Adrenal gland (tissue), 12 donors: Measurements from ENCODE around the gene NXF1. TPM values are rescaled to one million over a fixed set of nuclear protein-coding genes. Genes with fewer than 3 reads are reported as not detected.
"Not testable (repeated sequence)": the region's sequence is repeated elsewhere in the genome, so short reads cannot be mapped to it uniquely, and the experiment has no call there.

Experiments
- DNase-seq, 7 donors: peaks; one replicate each; pipeline ENCODE4 v3.0.0-alpha.2; 2019 to 2020
- H3K27ac ChIP-seq, 5 donors: fragments of 200-600 bp; sonication (generic) in 4 of 5; 1 replicate in 3 of 5; 2 replicates in 2 of 5; pipeline versions ENCODE4 v1.5.1 to v1.8.0; 2016 to 2020; ENCODE audit warnings: mild to moderate bottlenecking in 1 of 5
- H3K27me3 ChIP-seq: fragments of 200-600 bp; 2 replicates; pipeline ENCODE4 v1.8.0; 2021
- H3K36me3 ChIP-seq, 2 donors: fragments of 200-600 bp; replicated peaks in 1 of 2; 1 replicate in 1 of 2; 2 replicates in 1 of 2; pipeline versions ENCODE4 v1.5.1 to v1.8.0; 2018 to 2022
- H3K4me1 ChIP-seq, 2 donors: fragments of 200-600 bp; replicated peaks in 1 of 2; 1 replicate in 1 of 2; 2 replicates in 1 of 2; pipeline versions ENCODE4 v1.5.1 to v1.8.0; 2018 to 2021
- H3K4me3 ChIP-seq, 4 donors: fragments of 200-600 bp; sonication (generic) in 3 of 4; one replicate each; pipeline ENCODE4 v1.5.1; 2016 to 2018
- H3K9me3 ChIP-seq, 3 donors: fragments of 200-600 bp; sonication (generic) in 1 of 3; replicated peaks in 1 of 3; 1 replicate in 2 of 3; 2 replicates in 1 of 3; pipeline versions ENCODE4 v1.5.1 to v1.8.0; 2016 to 2021
- POLR2A ChIP-seq, 2 donors: fragments of 450-650 bp; IDR thresholded peaks; one replicate each; pipeline ENCODE4 v1.6.1; 2017; ENCODE audit warnings: antibody characterized with exemption in 2 of 2, mild to moderate bottlenecking in 2 of 2, moderate library complexity in 1 of 2
- WGBS, 4 donors: extraction: QIAGEN DNeasy Blood & Tissue Kit in 2 of 4; methylation state at CpG; one replicate each; pipeline versions ENCODE4 v1.1.5 to v1.1.7; 2013 to 2017; 5-methylcytosine and 5-hydroxymethylcytosine counted together
- intact Hi-C, 2 donors: fragments of 100-400 bp; cut with DNase I; formaldehyde crosslinking; loops; one replicate each; pipeline versions ENCODE4 v1.14.1 to v1.15.0; 2022 to 2023
- polyA plus RNA-seq, 3 donors: library from polyadenylated mRNA; stranded (reverse); fragments of 200-250 nt in 2 of 3; fragments of 350-450 nt in 1 of 3; fragmentation: Illumina TruSeq in 1 of 3; extraction: RNeasy Lipid Tissue Mini Kit (QIAGEN cat#74804) in 1 of 3; gene quantifications; one replicate each; pipeline ENCODE4 v1.2.3, GENCODE V29; 2013 to 2014
- total RNA-seq, 9 donors: library from RNA; depleted of rRNA in 4 of 9; stranded (reverse); fragments of >200 nt in 4 of 9; fragments of 120-200 nt in 1 of 9; fragmentation: NEBNext Ultra II Directional in 1 of 9; extraction: Animal tissue kit (Norgen Biotek cat#: 25700) in 1 of 9; gene quantifications; one replicate each; pipeline versions ENCODE4 v1.1.0 to v1.2.4, GENCODE V29; 2013 to 2023
- TF ChIP-seq, protein P1 (sequence below), 6 experiments: fragments of 450-650 bp in 4 of 6; fragments of 200-600 bp in 2 of 6; sonication (generic) in 1 of 6; IDR thresholded peaks; 1 replicate in 5 of 6; 2 replicates in 1 of 6; pipeline versions ENCODE4 v1.5.1 to v1.8.0; 2016 to 2021; ENCODE audit warnings: antibody characterized with exemption in 6 of 6, mild to moderate bottlenecking in 2 of 6, moderate library complexity in 1 of 6
- donor health status: healthy with polysubstance abuse.
- donor health status: Bipolar disorder and iron deficiency.
- donor health status: DM: yes; HTN: yes; CAD: no.
- donor health status: DM: no; HTN: no; CAD: no.
- donor health status: DM: no; HTN: no; CAD: no.
- donor health status: DM: yes; HTN: yes; CAD: no.

The NXF1 gene
- total and polyA plus RNA-seq, 12 donors: 32.8 to 274 (median 79.4) TPM

DNA sequence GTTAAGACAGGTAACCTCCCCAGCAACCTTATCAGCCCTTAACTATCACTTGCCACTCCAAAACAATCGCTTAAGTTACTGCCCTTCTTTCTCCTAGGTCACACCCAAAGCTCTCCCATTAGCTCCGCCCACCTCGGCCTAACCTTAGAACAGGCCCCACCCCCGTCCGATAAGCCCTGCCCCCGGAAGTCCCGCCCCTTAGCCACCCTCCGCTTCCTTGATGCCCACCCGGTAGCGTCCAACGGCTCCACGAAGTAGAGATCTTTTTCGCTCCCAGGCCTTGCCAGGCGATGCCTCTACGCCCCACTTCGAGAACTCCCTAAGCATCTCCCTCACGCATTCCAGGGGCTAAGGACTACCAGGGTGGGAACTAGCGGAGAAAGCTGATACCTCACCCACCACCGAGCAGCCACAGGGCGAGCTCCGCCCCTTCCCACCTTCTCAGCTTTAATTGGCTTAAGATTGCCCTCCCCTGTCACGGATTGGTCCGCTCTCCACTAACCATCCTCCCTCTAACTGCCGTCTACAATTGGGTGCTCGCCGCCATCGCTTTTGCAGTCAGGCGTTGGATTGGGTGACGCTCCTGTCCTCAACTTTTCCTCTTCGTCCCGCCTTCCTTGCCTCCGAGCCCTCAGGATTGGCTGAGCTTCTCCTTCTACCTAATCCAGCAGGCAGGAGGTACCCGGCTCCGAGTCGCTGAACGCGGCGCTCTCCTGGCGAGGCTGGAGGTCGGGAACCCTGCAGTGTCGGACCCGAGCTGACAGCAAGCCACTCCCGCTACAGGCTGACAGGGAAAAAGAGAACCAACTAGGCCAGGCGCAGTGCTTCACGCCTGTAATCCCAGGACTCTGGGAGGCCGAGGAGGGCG, 51.3 kb downstream of the NXF1 start, which contains the start of gene ZBTB3:
Gene ZBTB3, minus strand, starts transcription at position 425 of the 868 bp plus-strand sequence. CDS start 496 bp downstream, outside the sequence.
- intact Hi-C loops: no loop called here
- no peaks in the 10 kb centered on the region for H3K9me3 ChIP-seq
- H3K4me1 ChIP-seq: peaks cover 5 to 16% of the 10 kb centered on the region in 2 donors
- 1% methylated on average over 44 to 47 of the region's 47 CpGs for WGBS, 4 donors
- H3K27me3 ChIP-seq: no peaks in the 10 kb centered on the region
- DNase-seq: peak; percentile 96 to 99 (median 99)
- peak within 1 kb of the TSS in 3 of 4 donors; percentile 68 to 83 (median 80) for H3K4me3 ChIP-seq
- peak within 1 kb of the TSS; percentile 87 to 97 (median 91) for H3K27ac ChIP-seq
- peaks cover 0 to 11% of the 10 kb centered on the region in 2 donors for H3K36me3 ChIP-seq
- TF ChIP-seq, protein P1, sequence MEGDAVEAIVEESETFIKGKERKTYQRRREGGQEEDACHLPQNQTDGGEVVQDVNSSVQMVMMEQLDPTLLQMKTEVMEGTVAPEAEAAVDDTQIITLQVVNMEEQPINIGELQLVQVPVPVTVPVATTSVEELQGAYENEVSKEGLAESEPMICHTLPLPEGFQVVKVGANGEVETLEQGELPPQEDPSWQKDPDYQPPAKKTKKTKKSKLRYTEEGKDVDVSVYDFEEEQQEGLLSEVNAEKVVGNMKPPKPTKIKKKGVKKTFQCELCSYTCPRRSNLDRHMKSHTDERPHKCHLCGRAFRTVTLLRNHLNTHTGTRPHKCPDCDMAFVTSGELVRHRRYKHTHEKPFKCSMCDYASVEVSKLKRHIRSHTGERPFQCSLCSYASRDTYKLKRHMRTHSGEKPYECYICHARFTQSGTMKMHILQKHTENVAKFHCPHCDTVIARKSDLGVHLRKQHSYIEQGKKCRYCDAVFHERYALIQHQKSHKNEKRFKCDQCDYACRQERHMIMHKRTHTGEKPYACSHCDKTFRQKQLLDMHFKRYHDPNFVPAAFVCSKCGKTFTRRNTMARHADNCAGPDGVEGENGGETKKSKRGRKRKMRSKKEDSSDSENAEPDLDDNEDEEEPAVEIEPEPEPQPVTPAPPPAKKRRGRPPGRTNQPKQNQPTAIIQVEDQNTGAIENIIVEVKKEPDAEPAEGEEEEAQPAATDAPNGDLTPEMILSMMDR (IDR thresholded peaks at IDR 0.05): peak in 3 of 6 experiments; percentile 24 to 43 (median 36)
- TF ChIP-seq POLR2A (IDR thresholded peaks at IDR 0.05): peak; percentile 41 to 82

DNA sequence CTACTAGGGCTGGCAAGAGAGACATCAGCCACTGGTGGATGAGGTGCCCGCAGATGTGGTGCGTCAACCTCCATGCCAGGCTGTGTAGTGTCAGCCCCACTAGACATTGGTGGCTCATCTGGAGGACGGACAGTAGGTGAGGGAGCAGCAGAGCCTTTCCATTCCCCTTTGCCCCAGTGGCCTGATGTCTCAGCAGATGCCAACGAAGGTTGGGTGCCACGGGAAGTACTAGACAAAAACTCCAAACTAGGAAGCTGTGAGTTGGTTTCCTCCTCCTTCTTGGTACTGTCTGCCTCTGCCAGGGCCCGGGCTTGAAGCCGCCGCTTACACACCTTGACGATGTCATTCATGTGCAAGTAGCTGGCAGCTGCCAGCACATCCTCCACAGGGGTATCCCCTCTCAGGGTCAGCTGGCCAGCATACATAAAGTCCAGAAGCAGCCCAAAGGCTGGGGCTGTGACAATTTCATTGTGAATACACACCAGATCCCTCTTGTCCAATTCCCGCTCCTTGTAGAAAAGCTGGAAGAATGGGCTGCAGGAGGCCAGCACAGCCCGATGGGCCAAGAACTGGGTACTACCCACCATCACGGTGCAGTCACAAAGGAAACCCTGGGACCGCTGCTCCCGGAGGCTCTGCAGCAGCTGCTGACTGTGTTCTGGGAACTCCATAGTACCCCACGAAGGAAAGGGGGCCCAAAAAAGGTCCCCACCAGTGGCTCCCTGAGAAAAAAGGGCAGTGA, 52.1 kb downstream of the NXF1 start:
- peak in 1 of 7 donors; percentile 35 for DNase-seq
- WGBS, 4 donors: 81 to 93% (median 83%) methylated on average over 10 to 15 of the region's 15 CpGs
- Histone ChIP-seq H3K4me3 (peak overlapping the region in 2 of 4 donors; percentile 80 to 83), H3K27ac (peak overlapping the region in 3 of 5 donors; percentile 90 to 97 (median 91)), H3K4me1 (peaks cover 5 to 16% of the 10 kb centered on the region in 2 donors), H3K27me3 (no peaks in the 10 kb centered on the region), H3K9me3 (no peaks in the 10 kb centered on the region), H3K36me3 (peaks cover 0 to 13% of the 10 kb centered on the region in 2 donors)
- TF ChIP-seq POLR2A (IDR thresholded peaks at IDR 0.05): no peak
- TF ChIP-seq, protein P1 (IDR thresholded peaks at IDR 0.05): no peak
- intact Hi-C loops: no loop called here

GRCh38 chr11:62752177-62752785, 53.0 kb downstream of the NXF1 start:
- no peak for DNase-seq
- Histone ChIP-seq H3K9me3 (no peaks in the 10 kb centered on the region), H3K27me3 (no peaks in the 10 kb centered on the region), H3K36me3 (peaks cover 0 to 13% of the 10 kb centered on the region in 2 donors), H3K4me1 (peaks cover 5 to 16% of the 10 kb centered on the region in 2 donors), H3K27ac (no peak overlapping the region), H3K4me3 (no peak overlapping the region)
- 90 to 97% (median 96%) methylated on average over 12 to 14 of the region's 14 CpGs for WGBS, 4 donors
- TF ChIP-seq, protein P1 (IDR thresholded peaks at IDR 0.05): no peak
- TF ChIP-seq POLR2A (IDR thresholded peaks at IDR 0.05): no peak
- intact Hi-C loops: no loop called here

- H3K27ac ChIP-seq, H3K27me3 ChIP-seq, H3K4me3 ChIP-seq, H3K9me3 ChIP-seq, intact Hi-C loops, DNase-seq: not testable (repeated sequence)
- WGBS, 4 donors: 90 to 96% (median 94%) methylated on average over 3 to 5 of the region's 5 CpGs
- Histone ChIP-seq H3K4me1 (peaks cover 5 to 16% of the 10 kb centered on the region in 2 donors), H3K36me3 (peaks cover 0 to 13% of the 10 kb centered on the region in 2 donors)
Observed at GRCh38 chr11:62749931-62750330, 55.3 kb downstream of the NXF1 start.
